IMR-90 (cell line): ENCODE results near the gene NFRKB. TPM values are rescaled to one million over a fixed set of nuclear protein-coding genes. Genes with fewer than 3 reads are reported as not detected.

Source experiments
- ATAC-seq: fragments of 200-7000 bp; cut with Tn5 transposase; 2 replicates; pipeline ENCODE4 v1.9.1; 2020; ENCODE audit warnings: low read depth, mild to moderate bottlenecking, moderate library complexity
- BruUV-seq: library from RNA; stranded (reverse); fragments of 400-500 nt; replicated peaks from 2 replicates; lab custom pipeline; 2021; lab: Mats Ljungman, UMichigan
- CTCF ChIA-PET: fragments of 300-600 bp; formaldehyde crosslinking; extraction: SDS; loops from one replicate; lab custom pipeline; 2021; ENCODE audit warnings: antibody characterized with exemption; lab: Yijun Ruan, JAX
- POLR2A ChIA-PET: fragments of 300-600 bp; sonication (Branson Sonifier 250); formaldehyde crosslinking; loops from one replicate; lab custom pipeline; 2022; ENCODE audit warnings: antibody characterized with exemption; ENCODE audit not compliant: unreplicated experiment; lab: Charles Lee
- DNase-seq: peaks from one replicate; pipeline ENCODE4 v3.0.0; 2013
- H2AFZ ChIP-seq: replicated peaks from 2 replicates; pipeline ENCODE3; 2013; ENCODE audit warnings: low read length, mild to moderate bottlenecking; ENCODE audit not compliant: poor library complexity
- H2AK5ac ChIP-seq: 2 replicates; pipeline ENCODE4 v1.6.1; 2013; ENCODE audit warnings: low read depth, low read length, inconsistent platforms
- H2AK9ac ChIP-seq: replicated peaks from 2 replicates; pipeline ENCODE3; 2013; ENCODE audit warnings: mild to moderate bottlenecking, low read depth, low read length, moderate library complexity; ENCODE audit not compliant: poor library complexity
- H2BK120ac ChIP-seq: 2 replicates; pipeline ENCODE4 v1.6.1; 2013; ENCODE audit warnings: low read depth, low read length, inconsistent platforms
- H2BK15ac ChIP-seq: 3 replicates; pipeline ENCODE4 v1.6.1; 2013; ENCODE audit warnings: low read depth, low read length, inconsistent platforms
- H2BK20ac ChIP-seq: 2 replicates; pipeline ENCODE4 v1.6.1; 2013; ENCODE audit warnings: low read depth, mild to moderate bottlenecking, inconsistent platforms, low read length, moderate library complexity
- H2BK5ac ChIP-seq: 2 replicates; pipeline ENCODE4 v1.6.1; 2013; ENCODE audit warnings: mild to moderate bottlenecking, low read depth, low read length, inconsistent platforms; ENCODE audit not compliant: poor library complexity, severe bottlenecking
- H3K14ac ChIP-seq: replicated peaks from 2 replicates; pipeline ENCODE4 v1.6.1; 2013; ENCODE audit warnings: low read depth, low read length, inconsistent platforms
- H3K18ac ChIP-seq: 2 replicates; pipeline ENCODE4 v1.6.1; 2013; ENCODE audit warnings: low read depth, low read length, control low read depth
- H3K23ac ChIP-seq: 2 replicates; pipeline ENCODE4 v1.6.1; 2013; ENCODE audit warnings: low read depth, low read length, inconsistent platforms
- H3K27ac ChIP-seq: 2 replicates; pipeline ENCODE4 v1.5.1; 2013; ENCODE audit warnings: mild to moderate bottlenecking, control low read depth, low read length; ENCODE audit not compliant: insufficient read depth
- H3K27me3 ChIP-seq: 2 replicates; pipeline ENCODE4 v1.6.1; 2013; ENCODE audit warnings: low read length; ENCODE audit not compliant: control insufficient read depth, insufficient read depth
- H3K36me3 ChIP-seq: 2 replicates; pipeline ENCODE4 v1.6.1; 2013; ENCODE audit warnings: low read length, mixed read lengths; ENCODE audit not compliant: control insufficient read depth, insufficient read depth
- H3K4ac ChIP-seq: 2 replicates; pipeline ENCODE4 v1.6.1; 2013; ENCODE audit warnings: low read depth, low read length, inconsistent platforms
- H3K4me1 ChIP-seq: 2 replicates; pipeline ENCODE4 v1.6.1; 2013; ENCODE audit warnings: low read length, mixed read lengths; ENCODE audit not compliant: control insufficient read depth, insufficient read depth
- H3K4me2 ChIP-seq: 2 replicates; pipeline ENCODE4 v1.6.1; 2013; ENCODE audit warnings: low read depth, mild to moderate bottlenecking, control low read depth, low read length, moderate library complexity
- H3K4me3 ChIP-seq: 2 replicates; pipeline ENCODE4 v1.5.1; 2013; ENCODE audit warnings: low read depth, mild to moderate bottlenecking, control low read depth, low read length, moderate library complexity; ENCODE audit not compliant: insufficient read depth
- H3K56ac ChIP-seq: 2 replicates; pipeline ENCODE4 v1.6.1; 2013; ENCODE audit warnings: low read length, inconsistent platforms; ENCODE audit not compliant: insufficient read depth; ENCODE audit errors: extremely low read depth
- H3K79me1 ChIP-seq, 2 experiments: 2 replicates each; pipeline ENCODE4 v1.6.1; 2013; ENCODE audit warnings: low read length in 2 of 2, inconsistent platforms in 1 of 2, low read depth in 1 of 2
- H3K9ac ChIP-seq: 2 replicates; pipeline ENCODE4 v1.6.1; 2013; ENCODE audit warnings: low read depth, low read length, control low read depth
- H3K9me1 ChIP-seq: 2 replicates; pipeline ENCODE4 v1.6.1; 2013; ENCODE audit warnings: low read length, inconsistent platforms; ENCODE audit not compliant: insufficient read depth
- H3K9me3 ChIP-seq: 2 replicates; pipeline ENCODE4 v1.6.1; 2013; ENCODE audit warnings: low read length; ENCODE audit not compliant: control insufficient read depth, insufficient read depth
- H4K20me1 ChIP-seq: 2 replicates; pipeline ENCODE4 v1.6.1; 2013; ENCODE audit warnings: low read length, inconsistent platforms; ENCODE audit not compliant: insufficient read depth
- H4K5ac ChIP-seq: 2 replicates; pipeline ENCODE4 v1.6.1; 2013; ENCODE audit warnings: mild to moderate bottlenecking, low read depth, low read length, control low read depth
- H4K8ac ChIP-seq, 2 experiments: 2 replicates each; pipeline ENCODE4 v1.6.1; 2013; ENCODE audit warnings: low read depth in 2 of 2, low read length in 2 of 2, control low read depth in 1 of 2, inconsistent platforms in 1 of 2
- H4K91ac ChIP-seq: 2 replicates; pipeline ENCODE4 v1.6.1; 2013; ENCODE audit warnings: low read depth, low read length, inconsistent platforms; ENCODE audit not compliant: insufficient read depth
- BHLHE40 ChIP-seq: fragments of 150-350 bp; IDR thresholded peaks from 2 replicates; pipeline ENCODE4 v1.6.1; 2016; ENCODE audit warnings: mild to moderate bottlenecking, low read depth, low read length
- CEBPB ChIP-seq: IDR thresholded peaks from 2 replicates; pipeline ENCODE4 v1.6.1; 2012; ENCODE audit warnings: low read depth, low read length, improper control_type of control experiment
- CHD1 ChIP-seq: IDR thresholded peaks from 2 replicates; pipeline ENCODE4 v1.6.1; 2012; ENCODE audit warnings: low read depth, low read length, improper control_type of control experiment
- CTCF ChIP-seq: conservative IDR thresholded peaks from 2 replicates; pipeline ENCODE4 v1.5.1; 2012; ENCODE audit warnings: mild to moderate bottlenecking, low read depth, low read length, improper control_type of control experiment
- FOS ChIP-seq: fragments of 150-350 bp; IDR thresholded peaks from 2 replicates; pipeline ENCODE4 v1.6.1; 2016; ENCODE audit warnings: low read depth, low read length
- MAFK ChIP-seq: IDR thresholded peaks from 2 replicates; pipeline ENCODE4 v1.6.1; 2012; ENCODE audit warnings: low read depth, low read length, improper control_type of control experiment
- MAZ ChIP-seq: IDR thresholded peaks from 2 replicates; pipeline ENCODE4 v1.6.1; 2012; ENCODE audit warnings: low read depth, mild to moderate bottlenecking, low read length, improper control_type of control experiment, moderate library complexity, borderline replicate concordance
- MXI1 ChIP-seq: IDR thresholded peaks from 2 replicates; pipeline ENCODE4 v1.6.1; 2012; ENCODE audit warnings: low read depth, mild to moderate bottlenecking, low read length, moderate library complexity, borderline replicate concordance
- NFE2L2 ChIP-seq: fragments of 150-350 bp; IDR thresholded peaks from 2 replicates; pipeline ENCODE4 v1.6.1; 2016; ENCODE audit warnings: low read depth, mild to moderate bottlenecking, low read length
- POLR2A ChIP-seq: IDR thresholded peaks from 2 replicates; pipeline ENCODE4 v1.6.1; 2012; ENCODE audit warnings: mild to moderate bottlenecking, low read depth, low read length
- RAD21 ChIP-seq: IDR thresholded peaks from 2 replicates; pipeline ENCODE4 v1.6.1; 2012; ENCODE audit warnings: low read length, improper control_type of control experiment
- RCOR1 ChIP-seq: IDR thresholded peaks from 2 replicates; pipeline ENCODE4 v1.6.1; 2012; ENCODE audit warnings: mild to moderate bottlenecking, low read length, improper control_type of control experiment; ENCODE audit not compliant: insufficient replicate concordance
- RFX5 ChIP-seq: IDR thresholded peaks from 2 replicates; pipeline ENCODE4 v1.8.0; 2012; ENCODE audit warnings: low read depth, mild to moderate bottlenecking, low read length, moderate library complexity
- SMC3 ChIP-seq: fragments of 150-350 bp; IDR thresholded peaks from 2 replicates; pipeline ENCODE4 v1.6.1; 2016; ENCODE audit warnings: low read depth, mild to moderate bottlenecking, antibody characterized with exemption, low read length, moderate library complexity
- USF2 ChIP-seq: fragments of 150-350 bp; IDR thresholded peaks from 2 replicates; pipeline ENCODE4 v1.6.1; 2017; ENCODE audit warnings: mild to moderate bottlenecking, antibody characterized with exemption, low read length, low read depth
- WGBS, 2 experiments: methylation state at CpG; one replicate each; pipeline versions ENCODE4 v1.1.5 to v1.1.7; 2013; ENCODE audit warnings: missing lambda C conversion rate in 2 of 2; ENCODE audit not compliant: insufficient read length in 1 of 2; ENCODE audit errors: extremely low coverage in 2 of 2; 5-methylcytosine and 5-hydroxymethylcytosine counted together
- dilution Hi-C: fragments of 300-500 bp; cut with HindIII; formaldehyde crosslinking; loops from one replicate; pipeline ENCODE4 v1.14.3; 2018; ENCODE audit warnings: low sequenced_read_pairs; ENCODE audit not compliant: unreplicated experiment
- in situ Hi-C: fragments of 300-500 bp; cut with MboI; formaldehyde crosslinking; loops from 3 replicates; pipeline ENCODE4 v1.14.3; 2019; ENCODE audit warnings: low sequenced_read_pairs, inconsistent platforms, mixed read lengths
- intact Hi-C: fragments of 100-400 bp; cut with micrococcal nuclease; formaldehyde crosslinking; loops from 2 replicates; pipeline ENCODE4 v1.10.0; 2022
- polyA plus RNA-seq, 3 experiments: library from polyadenylated mRNA; depleted of rRNA; stranded (reverse); fragments of >200 nt; gene quantifications; 2 replicates each; pipeline ENCODE4 v1.2.3, GENCODE V29; 2012; ENCODE audit warnings: low replicate concordance in 1 of 3
- total RNA-seq: library from RNA; depleted of rRNA; stranded (reverse); fragments of >200 nt; gene quantifications from 2 replicates; pipeline ENCODE4 v1.2.3, GENCODE V29; 2012
- TF ChIP-seq, protein P1 (sequence below): fragments of 150-350 bp; IDR thresholded peaks from 2 replicates; pipeline ENCODE4 v1.6.1; 2016; ENCODE audit warnings: low read depth, mild to moderate bottlenecking, low read length, moderate library complexity, borderline replicate concordance

Gene NFRKB
- total and polyA plus RNA-seq, 2 of the 4 experiments (the other 2 are of a cell fraction): 15.2 to 28.9 TPM

GRCh38 chr11:129865701-129866100 lies 29.7 kb downstream of the NFRKB start:
- no peak overlapping the region for H3K4ac ChIP-seq
- BruUV-seq: no TSS peak
- H2BK5ac ChIP-seq: no peak overlapping the region
- peaks cover 12% of the 10 kb centered on the region; the same call in 1 of the 2 replicates for H3K9me1 ChIP-seq
- dilution Hi-C loops (no loop called here), in situ Hi-C loops (no loop called here), intact Hi-C loops (no loop called here)
- no peaks in the 10 kb centered on the region for H3K27me3 ChIP-seq
- H2BK15ac ChIP-seq: no peak overlapping the region
- no peak overlapping the region for H4K8ac ChIP-seq
- H3K4me2 ChIP-seq: no peak overlapping the region
- no peak overlapping the region for H3K27ac ChIP-seq
- POLR2A ChIA-PET: no interaction called here
- WGBS, 2 experiments: no CpG with 5 or more reads among the region's 4 CpGs
- H3K36me3 ChIP-seq: peaks cover 49% of the 10 kb centered on the region
- H2AK5ac ChIP-seq: no peak overlapping the region
- no peak overlapping the region for H4K5ac ChIP-seq
- DNase-seq: no peak
- CTCF ChIA-PET: no interaction called here
- H2BK20ac ChIP-seq: no peak overlapping the region
- H3K23ac ChIP-seq: no peak overlapping the region
- H3K18ac ChIP-seq: no peak overlapping the region
- H3K79me1 ChIP-seq: 0 out of 4 replicates have a peak, but pooled peaks cover 0 to 2% of the 10 kb centered on the region in 2 experiments
- peaks cover 3% of the 10 kb centered on the region for H3K4me1 ChIP-seq
- H4K20me1 ChIP-seq: no peaks in the 10 kb centered on the region; the same call in 1 of the 2 replicates
- no peak overlapping the region for H3K4me3 ChIP-seq
- no peak overlapping the region for H3K9ac ChIP-seq
- no peak for ATAC-seq
- H2AK9ac ChIP-seq: no peak overlapping the region
- H2AFZ ChIP-seq: no peak overlapping the region
- H4K91ac ChIP-seq: no peak overlapping the region
- TF ChIP-seq CEBPB (no peak), NFE2L2 (no peak), MAFK (no peak), FOS (no peak), POLR2A (no peak), MAZ (no peak), CTCF (no peak), RCOR1 (no peak), RAD21 (no peak), SMC3 (no peak), RFX5 (no peak), CHD1 (no peak), BHLHE40 (no peak), MXI1 (no peak), USF2 (no peak)
- TF ChIP-seq, protein P1, sequence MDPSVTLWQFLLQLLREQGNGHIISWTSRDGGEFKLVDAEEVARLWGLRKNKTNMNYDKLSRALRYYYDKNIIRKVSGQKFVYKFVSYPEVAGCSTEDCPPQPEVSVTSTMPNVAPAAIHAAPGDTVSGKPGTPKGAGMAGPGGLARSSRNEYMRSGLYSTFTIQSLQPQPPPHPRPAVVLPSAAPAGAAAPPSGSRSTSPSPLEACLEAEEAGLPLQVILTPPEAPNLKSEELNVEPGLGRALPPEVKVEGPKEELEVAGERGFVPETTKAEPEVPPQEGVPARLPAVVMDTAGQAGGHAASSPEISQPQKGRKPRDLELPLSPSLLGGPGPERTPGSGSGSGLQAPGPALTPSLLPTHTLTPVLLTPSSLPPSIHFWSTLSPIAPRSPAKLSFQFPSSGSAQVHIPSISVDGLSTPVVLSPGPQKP: no peak
- H2BK120ac ChIP-seq: no peak overlapping the region
- no peak overlapping the region for H3K14ac ChIP-seq
- H3K9me3 ChIP-seq: no peaks in the 10 kb centered on the region
- H3K56ac ChIP-seq: no peak overlapping the region
